ENCODE measurements around the gene RTN4.

Gene RTN4

DNA sequence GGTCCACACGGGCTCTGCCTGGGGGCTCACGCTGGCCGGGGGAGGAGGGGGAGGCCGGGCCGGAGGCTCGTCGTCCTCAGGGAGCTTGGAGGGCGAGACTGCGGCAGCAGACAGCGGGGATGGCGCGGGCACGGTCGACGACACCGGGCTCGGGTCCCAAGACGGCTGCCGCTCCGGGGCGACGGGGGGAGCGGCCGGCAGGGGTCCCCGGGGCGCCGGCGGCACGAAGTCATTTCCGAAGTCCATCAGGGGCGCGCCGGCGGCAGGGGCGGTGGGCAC lies 491 bp downstream of the RTN4 start:
- peak; percentile 50 for DNase-seq (ENCODE audit: low spot score)
- in situ Hi-C loops (cut with MboI; ENCODE audit: low sequenced_read_pairs, unreplicated experiment) = no loop called here
- TF ChIP-seq, protein P1, sequence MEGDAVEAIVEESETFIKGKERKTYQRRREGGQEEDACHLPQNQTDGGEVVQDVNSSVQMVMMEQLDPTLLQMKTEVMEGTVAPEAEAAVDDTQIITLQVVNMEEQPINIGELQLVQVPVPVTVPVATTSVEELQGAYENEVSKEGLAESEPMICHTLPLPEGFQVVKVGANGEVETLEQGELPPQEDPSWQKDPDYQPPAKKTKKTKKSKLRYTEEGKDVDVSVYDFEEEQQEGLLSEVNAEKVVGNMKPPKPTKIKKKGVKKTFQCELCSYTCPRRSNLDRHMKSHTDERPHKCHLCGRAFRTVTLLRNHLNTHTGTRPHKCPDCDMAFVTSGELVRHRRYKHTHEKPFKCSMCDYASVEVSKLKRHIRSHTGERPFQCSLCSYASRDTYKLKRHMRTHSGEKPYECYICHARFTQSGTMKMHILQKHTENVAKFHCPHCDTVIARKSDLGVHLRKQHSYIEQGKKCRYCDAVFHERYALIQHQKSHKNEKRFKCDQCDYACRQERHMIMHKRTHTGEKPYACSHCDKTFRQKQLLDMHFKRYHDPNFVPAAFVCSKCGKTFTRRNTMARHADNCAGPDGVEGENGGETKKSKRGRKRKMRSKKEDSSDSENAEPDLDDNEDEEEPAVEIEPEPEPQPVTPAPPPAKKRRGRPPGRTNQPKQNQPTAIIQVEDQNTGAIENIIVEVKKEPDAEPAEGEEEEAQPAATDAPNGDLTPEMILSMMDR (IDR thresholded peaks at IDR 0.05; ENCODE audit: borderline replicate concordance, control extremely low read depth, extremely low read depth, insufficient read depth, missing control alignments) = no peak

DNA sequence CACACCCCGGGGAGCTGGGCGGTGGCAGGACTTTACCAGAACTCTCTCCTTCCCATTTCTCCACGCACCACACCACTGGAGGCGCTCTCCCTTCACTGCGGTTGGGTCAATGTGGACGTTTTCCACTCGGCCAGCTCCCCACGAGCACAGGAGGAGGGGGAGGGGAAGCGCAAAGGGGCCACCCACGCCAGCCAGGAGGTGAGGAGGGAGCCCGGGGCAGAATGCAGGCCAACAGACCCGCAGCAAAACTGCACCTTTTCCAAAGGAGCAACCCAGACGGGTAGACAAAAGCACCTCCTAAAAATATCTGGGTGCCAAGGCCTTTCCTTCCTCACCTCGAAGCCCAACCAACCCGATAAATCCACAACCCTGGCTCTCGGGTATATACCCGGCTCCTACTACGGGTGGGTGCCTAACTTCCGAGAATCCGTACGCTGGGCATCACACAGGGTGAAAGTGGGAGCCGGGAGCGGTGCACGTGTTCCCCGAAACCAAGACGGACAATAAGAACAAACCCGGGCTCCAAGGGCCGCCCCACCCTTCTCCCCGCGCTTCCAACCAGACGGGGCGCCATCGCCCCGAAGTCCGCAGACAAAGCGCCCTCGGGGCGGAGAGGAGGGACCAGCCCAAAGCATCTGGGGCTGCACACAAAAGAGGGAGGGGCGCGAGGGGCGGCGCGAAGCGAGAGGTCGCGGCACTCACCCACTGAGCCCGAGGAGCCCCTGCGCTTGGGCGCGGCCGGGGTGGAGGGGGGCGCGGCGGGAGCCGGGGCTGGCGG lies 1.0 kb downstream of the RTN4 start:
- peak; percentile 71 for DNase-seq (ENCODE audit: low spot score)
- TF ChIP-seq, protein P1 (IDR thresholded peaks at IDR 0.05; ENCODE audit: borderline replicate concordance, control extremely low read depth, extremely low read depth, insufficient read depth, missing control alignments) = peak; percentile 58
- in situ Hi-C loops (cut with MboI; ENCODE audit: low sequenced_read_pairs, unreplicated experiment) = no loop called here

DNA sequence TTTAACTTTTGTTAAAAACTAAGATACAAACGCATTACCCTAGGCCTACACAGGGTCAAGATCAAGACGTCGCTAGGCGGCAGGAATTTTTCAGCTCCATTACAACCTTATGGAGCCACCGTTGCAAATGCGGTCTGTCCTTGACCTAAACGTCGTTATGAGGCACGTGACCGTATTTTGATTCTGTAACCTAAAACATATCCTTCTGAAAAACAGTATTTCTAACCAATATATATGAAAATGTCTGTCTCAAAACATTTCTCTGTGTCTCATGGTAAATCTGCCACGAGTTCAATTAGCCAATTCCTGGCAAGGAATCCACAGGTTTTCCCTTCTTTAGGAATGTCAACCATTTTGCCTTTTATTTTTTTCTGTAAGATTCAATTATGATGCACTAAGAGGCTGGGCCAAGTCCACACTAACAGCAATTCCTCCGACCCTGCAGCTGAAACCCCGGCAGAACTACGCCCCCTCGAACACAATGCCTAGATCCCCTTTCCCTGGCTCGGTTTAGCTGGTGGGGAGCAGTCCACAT lies 1.7 kb downstream of the RTN4 start:
- in situ Hi-C loops (cut with MboI; ENCODE audit: low sequenced_read_pairs, unreplicated experiment) = no loop called here

DNA sequence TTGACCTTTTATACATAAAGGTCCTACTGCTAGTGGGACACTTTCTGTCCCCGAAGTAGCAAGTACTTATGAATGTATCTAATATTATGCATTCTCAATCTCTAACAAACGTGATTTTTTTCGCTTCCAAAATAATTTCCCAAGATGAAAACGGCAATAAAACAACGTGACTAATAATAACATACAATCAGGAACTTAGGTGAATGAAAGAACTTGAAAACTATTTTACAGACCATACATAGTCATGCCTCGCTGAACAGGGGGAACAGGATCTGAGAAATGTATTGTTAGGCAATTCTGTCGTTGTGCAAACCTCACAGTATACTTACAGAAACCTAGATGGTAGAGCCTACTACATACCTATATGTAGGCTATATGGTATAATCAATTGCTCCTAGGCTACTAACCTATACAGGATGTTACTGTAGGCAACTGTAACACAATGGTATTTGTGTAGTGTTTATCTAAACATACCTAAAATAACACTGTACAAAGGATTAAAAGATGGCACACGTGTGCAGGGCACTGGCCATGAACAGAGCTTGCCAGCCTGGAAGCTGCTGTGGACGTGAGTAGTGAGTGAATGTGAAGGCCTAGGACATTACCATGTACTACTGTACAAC lies 2.5 kb downstream of the RTN4 start:
- in situ Hi-C loops (cut with MboI; ENCODE audit: low sequenced_read_pairs, unreplicated experiment) = no loop called here
- TF ChIP-seq, protein P1 (IDR thresholded peaks at IDR 0.05; ENCODE audit: borderline replicate concordance, control extremely low read depth, extremely low read depth, insufficient read depth, missing control alignments) = no peak
- no peak for DNase-seq (ENCODE audit: low spot score)

More for the DNA sequence above, 1.7 kb downstream of the RTN4 start:
- no peak for DNase-seq (ENCODE audit: low spot score)
- TF ChIP-seq, protein P1 (IDR thresholded peaks at IDR 0.05; ENCODE audit: borderline replicate concordance, control extremely low read depth, extremely low read depth, insufficient read depth, missing control alignments) = no peak

DNA sequence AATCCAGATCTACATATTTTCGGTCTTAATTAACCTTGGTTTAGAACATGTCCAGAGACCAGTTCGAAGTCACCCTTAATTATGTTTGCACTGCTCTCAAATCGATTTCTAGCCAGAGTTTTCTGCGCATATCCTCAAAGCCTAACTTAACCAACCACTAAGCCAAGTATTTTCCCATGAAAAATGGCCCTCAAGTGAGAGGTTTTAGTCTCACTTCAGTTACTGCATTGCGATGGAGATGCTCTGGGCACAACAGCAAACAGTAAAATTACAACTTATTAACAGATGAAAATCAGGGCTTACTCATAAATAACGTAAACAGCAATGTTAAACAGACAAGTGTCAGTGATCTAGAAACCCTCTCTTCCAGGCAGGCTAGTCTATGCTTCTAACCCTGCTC lies 4.5 kb downstream of the RTN4 start:
- in situ Hi-C loops (cut with MboI; ENCODE audit: low sequenced_read_pairs, unreplicated experiment) = no loop called here
- DNase-seq (ENCODE audit: low spot score) = no peak
- TF ChIP-seq, protein P1 (IDR thresholded peaks at IDR 0.05; ENCODE audit: borderline replicate concordance, control extremely low read depth, extremely low read depth, insufficient read depth, missing control alignments) = no peak

DNA sequence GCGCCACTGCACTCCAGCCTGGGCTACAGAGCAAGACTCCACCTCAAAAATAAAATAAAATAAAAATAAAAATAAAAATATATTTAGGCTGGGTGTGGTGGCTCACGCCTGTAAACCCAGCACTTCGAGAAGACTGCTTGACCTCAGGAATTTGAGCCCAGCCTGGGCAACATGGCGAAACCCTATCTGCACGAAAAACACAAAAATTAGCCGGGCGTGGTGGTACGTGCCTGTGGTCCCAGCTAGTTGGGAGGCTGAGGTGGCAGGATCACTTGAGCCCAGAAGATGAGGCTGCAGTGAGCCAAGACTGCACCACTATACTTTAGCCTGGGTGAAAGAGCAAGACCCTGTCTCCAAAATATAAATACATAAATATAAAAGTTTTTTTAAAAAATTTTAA lies 6.4 kb downstream of the RTN4 start:
- TF ChIP-seq, protein P1 (IDR thresholded peaks at IDR 0.05; ENCODE audit: borderline replicate concordance, control extremely low read depth, extremely low read depth, insufficient read depth, missing control alignments) = no peak
- no peak for DNase-seq (ENCODE audit: low spot score)
- in situ Hi-C loops (cut with MboI; ENCODE audit: low sequenced_read_pairs, unreplicated experiment) = no loop called here

Measured in GM13976 (cell line).